WTC11 (cell line): ENCODE measurements around the gene BCL7B.

Source experiments
- ATF2 ChIP-seq: sonication (generic); formaldehyde crosslinking; IDR thresholded peaks from 2 replicates; pipeline ENCODE4 v1.8.1; 2022; ENCODE audit warnings: low read depth, missing genetic modification reagents, borderline replicate concordance
- ATF3 ChIP-seq: sonication (generic); formaldehyde crosslinking; conservative IDR thresholded peaks from 2 replicates; pipeline ENCODE4 v1.8.1; 2022; ENCODE audit warnings: mild to moderate bottlenecking, missing genetic modification reagents
- CREM ChIP-seq: sonication (generic); formaldehyde crosslinking; IDR thresholded peaks from 2 replicates; pipeline ENCODE4 v1.8.1; 2022; ENCODE audit warnings: mild to moderate bottlenecking, missing genetic modification reagents, moderate library complexity
- CTCF ChIP-seq: fragments of 200-600 bp; IDR thresholded peaks from 2 replicates; pipeline ENCODE4 v1.8.0; 2022; ENCODE audit warnings: antibody characterized with exemption
- FOXJ3 ChIP-seq: sonication (generic); formaldehyde crosslinking; IDR thresholded peaks from 2 replicates; pipeline ENCODE4 v1.9.0; 2021; ENCODE audit warnings: missing genetic modification reagents, mild to moderate bottlenecking, borderline replicate concordance
- NR1H2 ChIP-seq: sonication (generic); formaldehyde crosslinking; IDR thresholded peaks from 2 replicates; pipeline ENCODE4 v1.9.0; 2021; ENCODE audit warnings: mild to moderate bottlenecking, moderate library complexity, missing genetic modification reagents
- SMAD4 ChIP-seq: sonication (generic); formaldehyde crosslinking; IDR thresholded peaks from 2 replicates; pipeline ENCODE4 v1.8.0; 2022; ENCODE audit warnings: mild to moderate bottlenecking, missing genetic modification reagents
- STAT6 ChIP-seq: sonication (generic); formaldehyde crosslinking; conservative IDR thresholded peaks from 2 replicates; pipeline ENCODE4 v1.8.1; 2023; ENCODE audit warnings: mild to moderate bottlenecking, low read depth, missing genetic modification reagents, moderate library complexity
- USF2 ChIP-seq: sonication (generic); formaldehyde crosslinking; IDR thresholded peaks from 2 replicates; pipeline ENCODE4 v1.8.1; 2023; ENCODE audit warnings: mild to moderate bottlenecking, missing genetic modification reagents, moderate library complexity
- ZNF121 ChIP-seq: sonication (generic); formaldehyde crosslinking; IDR thresholded peaks from 2 replicates; pipeline ENCODE4 v1.8.0; 2023; ENCODE audit warnings: missing genetic modification reagents
- ZNF423 ChIP-seq: fragments of 250-450 bp; sonication (Bioruptor Pico); IDR thresholded peaks from 2 replicates; pipeline ENCODE4 v2.1.2; 2022; ENCODE audit warnings: mild to moderate bottlenecking, moderate library complexity
- ZNF512 ChIP-seq: sonication (generic); formaldehyde crosslinking; IDR thresholded peaks from 2 replicates; pipeline ENCODE4 v1.8.1; 2022; ENCODE audit warnings: missing genetic modification reagents, borderline replicate concordance

- no peak for TF ChIP-seq CTCF
- TF ChIP-seq ATF3 (CRISPR knock-in tag) = no peak
- no peak for TF ChIP-seq USF2 (CRISPR knock-in tag)
- no peak for TF ChIP-seq CREM (CRISPR knock-in tag)
- peak; percentile 95 for TF ChIP-seq ZNF121 (CRISPR knock-in tag)
- no peak for TF ChIP-seq STAT6
- TF ChIP-seq SMAD4 (CRISPR knock-in tag) = no peak
- TF ChIP-seq NR1H2 (CRISPR knock-in tag) = no peak
- no peak for TF ChIP-seq FOXJ3
- no peak for TF ChIP-seq ZNF423 (CRISPR knock-in tag)
- TF ChIP-seq ZNF512 = no peak
- TF ChIP-seq ATF2 = no peak
Observed at GRCh38 chr7:73567140-73567539, 9.7 kb upstream of the BCL7B start.
